ENCODE results near the gene ELMO1.

ELMO1 gene

DNA sequence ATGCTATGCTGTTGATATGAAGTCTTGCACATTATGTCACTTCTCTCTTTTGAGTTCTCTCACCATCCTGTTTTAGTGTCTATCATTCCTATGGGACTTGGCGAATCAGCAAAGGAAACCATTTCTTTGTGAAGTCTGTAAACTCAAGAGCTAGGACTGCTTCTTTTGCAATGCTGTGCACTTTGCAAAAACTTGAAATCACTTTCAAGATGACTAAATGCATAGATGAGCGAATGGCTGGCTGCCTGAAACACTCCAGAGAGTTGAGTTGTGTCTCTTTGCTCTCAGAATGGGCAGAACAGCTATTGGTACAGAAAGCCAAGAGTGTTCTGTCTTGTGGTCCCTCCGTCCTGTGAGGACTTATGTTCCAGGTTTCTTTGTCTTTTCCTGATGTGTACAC, 18.3 kb upstream of the ELMO1 start:
- DNase-seq = no peak

- DNase-seq = no peak
Measured at GRCh38 chr7:37462138-37462537, 13.5 kb upstream of the ELMO1 start.

DNA sequence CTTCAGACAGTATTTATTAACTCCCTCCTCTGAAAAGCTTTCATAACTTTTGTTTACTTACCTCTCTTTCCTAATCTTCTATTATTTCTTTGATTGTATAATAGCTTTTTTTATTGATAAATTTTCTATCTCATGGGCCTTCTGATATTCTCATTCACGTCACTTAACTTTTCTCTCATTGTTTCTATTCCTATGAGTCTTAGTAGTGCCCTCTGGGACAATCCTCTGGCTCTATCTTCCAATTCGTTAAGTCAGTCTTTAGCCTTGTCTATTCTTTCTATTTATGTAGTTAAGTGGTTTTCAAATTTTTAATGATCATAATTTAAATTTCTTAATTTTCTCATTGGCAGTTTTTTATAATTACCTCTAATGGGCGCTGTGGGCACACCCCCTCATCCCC, 6.4 kb upstream of the ELMO1 start:
- no peak for DNase-seq

DNA sequence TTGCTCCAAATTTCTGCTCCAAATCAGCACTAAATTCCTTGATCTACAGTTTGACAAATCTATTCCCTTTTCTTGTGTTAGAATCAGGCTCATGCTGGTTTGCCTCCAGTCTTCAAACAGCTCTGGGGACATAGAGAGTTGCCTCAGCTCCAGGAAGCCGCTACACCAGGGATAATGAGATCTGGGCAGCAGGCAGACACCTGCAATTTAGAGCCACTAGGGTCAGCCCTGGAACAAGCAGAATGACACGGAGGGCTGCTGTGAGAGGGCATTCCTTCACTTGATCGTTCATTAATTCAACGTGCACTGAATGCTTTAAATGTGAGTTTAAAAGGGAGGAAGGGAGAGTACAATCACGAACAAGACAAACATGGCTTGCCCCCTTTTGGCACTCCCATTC, 3.7 kb upstream of the ELMO1 start:
- DNase-seq = no peak

- no peak for DNase-seq
Measured at GRCh38 chr7:37450035-37450434, 1.4 kb upstream of the ELMO1 start.

GRCh38 chr7:37449621-37450020, 957 bp upstream of the ELMO1 start:
- no peak for DNase-seq

DNA sequence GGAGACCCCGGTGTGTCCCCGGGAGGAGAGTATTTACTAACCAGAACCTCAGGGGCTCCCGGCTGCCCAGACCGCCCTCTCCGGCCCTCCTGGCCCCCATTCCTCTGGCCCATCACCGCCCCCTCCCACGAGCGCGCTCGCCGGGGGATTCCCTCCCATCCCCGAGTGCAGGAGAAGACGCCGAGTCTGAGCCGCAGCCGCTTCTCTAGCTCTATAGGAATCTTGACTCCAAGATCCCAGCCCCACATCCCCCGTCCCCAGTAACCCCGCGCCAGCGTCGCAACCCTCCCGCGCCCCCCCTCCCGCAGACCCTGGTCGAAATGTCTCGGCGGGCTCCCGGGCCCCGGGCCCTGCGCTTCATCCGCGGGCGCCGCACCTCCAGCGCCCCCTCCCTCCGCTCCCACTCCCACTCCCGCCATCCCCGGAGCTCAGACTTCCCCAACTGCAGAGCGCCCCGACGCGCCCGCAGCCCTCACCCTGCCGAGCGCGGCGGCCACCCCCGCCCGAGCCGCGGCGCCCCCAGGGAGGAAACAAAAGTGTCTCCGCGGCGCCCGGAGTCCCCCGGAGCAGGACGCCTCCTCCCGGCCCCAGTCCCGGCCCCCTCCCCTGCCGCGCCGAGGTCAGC, 541 bp downstream of the ELMO1 start:
- no peak for DNase-seq

DNA sequence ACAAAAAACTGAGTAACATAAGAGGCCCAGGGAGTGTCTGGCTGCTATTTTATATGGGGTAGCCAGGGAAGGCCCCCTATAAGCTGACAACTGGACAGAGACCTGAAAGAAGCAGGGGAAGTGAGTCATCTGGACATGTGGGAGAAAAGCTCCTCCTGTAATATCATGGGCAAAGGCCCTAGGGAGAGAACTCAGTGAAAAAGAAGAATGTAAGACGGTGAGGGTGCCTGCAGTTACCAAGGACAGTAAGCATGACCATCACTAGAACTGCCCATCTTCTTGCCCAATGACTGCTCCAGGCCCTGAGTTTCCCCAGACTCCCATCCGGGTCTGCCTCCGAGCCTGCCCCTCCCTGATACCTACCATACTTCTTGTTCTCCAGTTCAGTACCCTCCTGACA, 2.3 kb downstream of the ELMO1 start:
- no peak for DNase-seq

DNA sequence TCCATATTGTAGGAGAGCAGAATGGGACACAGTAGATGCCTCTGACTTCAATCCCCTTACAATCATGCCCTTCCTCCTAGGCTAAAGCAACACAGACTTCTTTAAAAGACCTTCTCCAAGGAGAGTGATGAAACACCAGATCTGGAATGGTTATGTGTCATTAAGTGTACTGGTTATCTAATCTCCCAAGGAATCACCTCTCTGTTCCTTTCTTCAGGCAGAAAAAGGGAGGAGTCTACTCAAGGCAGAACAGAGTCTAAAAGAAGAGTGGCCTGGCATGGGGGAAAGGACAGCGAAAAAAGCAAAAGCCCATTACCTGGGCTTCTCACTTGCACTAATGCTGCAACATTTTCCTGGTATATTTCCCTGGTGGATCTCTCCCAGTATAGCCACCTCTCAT, 2.9 kb downstream of the ELMO1 start:
- DNase-seq = no peak

DNA sequence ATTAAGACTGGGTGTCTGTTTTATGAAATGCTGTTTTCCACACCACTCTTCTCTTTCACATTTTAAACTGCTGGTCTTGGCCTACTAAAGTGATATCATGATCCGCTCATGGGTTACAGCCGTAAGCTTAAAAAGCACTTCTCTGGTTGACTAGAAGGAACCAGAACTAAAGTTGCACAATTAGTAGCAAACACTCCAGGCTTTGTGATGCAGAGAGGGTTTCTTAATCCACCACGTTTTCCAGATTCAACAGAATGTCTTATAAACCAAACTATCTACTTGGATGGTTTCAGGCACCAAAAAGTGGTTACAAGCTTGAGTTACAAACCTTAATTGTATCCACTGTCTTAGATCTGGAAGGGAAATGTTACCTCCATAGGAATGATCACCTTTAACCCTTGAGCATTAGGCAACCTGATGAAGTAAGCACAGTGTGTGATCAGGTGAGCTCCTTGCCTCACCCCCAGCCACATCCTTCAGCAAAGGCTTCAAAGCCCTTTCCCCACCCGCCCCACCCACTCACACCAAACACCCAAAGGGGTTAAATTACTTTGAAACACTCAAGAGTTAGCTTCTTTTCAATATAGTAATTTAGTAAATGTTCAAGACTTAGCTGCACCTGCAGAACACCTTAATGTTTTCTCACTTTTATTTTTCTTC, 3.5 kb downstream of the ELMO1 start:
- DNase-seq = no peak

DNA sequence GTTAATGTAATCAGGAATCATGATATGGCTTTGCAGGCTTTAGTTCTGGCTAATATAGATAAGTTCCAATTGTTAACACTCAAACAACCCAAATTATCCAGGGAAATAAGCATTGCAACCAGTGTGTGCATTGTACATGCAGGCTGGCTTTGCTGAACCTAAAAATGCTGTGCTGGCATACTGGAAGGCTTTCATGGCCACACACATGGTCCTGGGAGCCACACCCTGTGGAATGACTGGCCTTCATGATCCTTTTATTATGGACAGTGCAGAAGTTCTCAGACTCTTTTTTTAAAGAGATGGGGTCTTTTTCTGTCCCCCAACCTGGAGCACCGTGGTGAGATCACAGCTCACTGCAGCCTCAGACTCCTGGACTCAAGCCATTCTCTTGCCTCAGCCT, 5.0 kb downstream of the ELMO1 start:
- DNase-seq = no peak

- DNase-seq = no peak
Measured at GRCh38 chr7:37442268-37442667, 6.4 kb downstream of the ELMO1 start.

- no peak for DNase-seq
Measured at GRCh38 chr7:37441816-37442215, 6.8 kb downstream of the ELMO1 start.

DNA sequence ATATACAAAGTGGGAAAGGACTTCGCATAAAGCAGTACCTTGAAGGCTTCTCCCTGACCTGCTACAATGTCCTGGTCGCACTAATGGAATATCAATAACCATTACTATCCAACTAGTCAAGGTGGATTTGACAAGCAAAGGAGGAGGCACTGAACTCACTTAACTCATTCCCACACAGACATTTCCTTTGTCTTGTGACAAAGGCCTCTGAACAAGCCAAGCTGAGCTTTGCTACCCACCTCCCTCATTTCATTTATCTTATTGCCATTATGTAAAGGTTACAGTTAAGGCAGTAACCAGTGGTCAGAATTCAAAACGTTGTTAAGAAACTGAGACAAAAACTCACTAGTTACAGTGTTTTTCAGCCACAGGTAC, 7.3 kb downstream of the ELMO1 start:
- DNase-seq = no peak

DNA sequence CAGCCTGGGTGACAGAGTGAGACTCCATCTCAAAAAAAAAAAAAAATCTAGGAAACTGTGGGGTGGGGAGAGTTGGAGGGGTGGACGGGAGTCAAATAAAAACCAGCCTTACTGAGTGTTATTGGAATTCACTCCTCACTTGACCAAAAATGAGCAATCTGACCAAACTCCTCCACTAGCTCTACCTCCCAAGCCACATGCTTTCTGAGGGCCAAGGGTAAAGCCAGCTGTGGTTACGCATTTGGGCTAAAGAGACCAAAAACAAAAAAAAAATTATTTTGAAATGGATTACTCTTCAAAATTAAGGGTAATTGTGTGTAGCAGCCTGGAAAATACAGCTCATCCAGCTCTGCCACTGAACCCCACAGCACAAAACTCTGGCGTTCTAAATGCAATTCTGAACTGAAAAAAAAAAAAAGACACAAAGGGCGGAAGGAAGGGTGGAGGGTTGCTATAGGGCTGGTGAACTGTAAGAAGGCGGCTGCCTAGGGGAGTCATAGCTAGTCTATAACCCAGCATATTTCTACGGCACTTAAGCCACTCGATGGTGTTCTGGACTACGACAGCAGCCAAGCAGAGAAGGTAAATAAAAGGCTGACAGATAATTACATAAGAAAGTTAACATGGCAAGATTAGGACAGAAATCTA, 7.8 kb downstream of the ELMO1 start:
- no peak for DNase-seq

DNA sequence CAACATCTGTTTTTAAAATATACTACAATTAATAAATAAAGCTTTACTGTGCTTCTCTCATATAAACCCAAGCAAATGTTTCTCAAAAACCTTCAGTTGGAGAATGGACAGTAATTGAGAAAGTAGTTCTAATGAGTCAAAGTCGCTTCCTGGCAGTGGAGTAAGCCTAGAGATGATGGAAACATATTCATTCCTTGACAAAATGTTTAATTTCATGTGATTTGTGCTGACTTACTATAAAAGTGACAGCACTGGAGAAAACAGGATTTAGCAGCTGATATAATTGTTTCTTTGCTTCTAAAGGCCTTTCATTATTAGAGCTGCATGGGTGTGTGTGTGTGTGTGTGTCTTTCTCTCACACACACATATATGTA, 9.0 kb downstream of the ELMO1 start:
- DNase-seq = no peak

GRCh38 chr7:37438906-37439652, 9.6 kb downstream of the ELMO1 start:
- DNase-seq = no peak

GRCh38 chr7:37435156-37435855, 13.4 kb downstream of the ELMO1 start:
- no peak for DNase-seq

DNA sequence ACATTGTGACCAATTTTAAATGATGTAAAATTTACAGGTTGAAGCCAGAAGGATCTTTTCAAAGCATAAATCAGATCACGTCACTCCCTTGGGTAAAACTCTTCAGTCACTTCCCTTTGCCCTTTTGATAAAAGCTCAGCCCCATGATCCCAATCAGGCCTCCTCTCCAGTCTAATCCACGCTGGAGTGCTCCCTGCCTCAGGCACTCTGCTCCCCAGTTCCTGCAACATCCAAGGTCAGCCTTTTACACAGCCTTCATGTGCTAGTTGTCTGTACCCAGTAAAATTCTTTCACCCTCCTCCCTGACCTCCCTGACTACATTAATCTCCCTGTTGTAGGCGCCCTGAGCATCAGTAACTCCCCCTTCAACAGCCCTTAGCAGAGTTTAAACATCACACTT, 14.1 kb downstream of the ELMO1 start:
- no peak for DNase-seq

DNA sequence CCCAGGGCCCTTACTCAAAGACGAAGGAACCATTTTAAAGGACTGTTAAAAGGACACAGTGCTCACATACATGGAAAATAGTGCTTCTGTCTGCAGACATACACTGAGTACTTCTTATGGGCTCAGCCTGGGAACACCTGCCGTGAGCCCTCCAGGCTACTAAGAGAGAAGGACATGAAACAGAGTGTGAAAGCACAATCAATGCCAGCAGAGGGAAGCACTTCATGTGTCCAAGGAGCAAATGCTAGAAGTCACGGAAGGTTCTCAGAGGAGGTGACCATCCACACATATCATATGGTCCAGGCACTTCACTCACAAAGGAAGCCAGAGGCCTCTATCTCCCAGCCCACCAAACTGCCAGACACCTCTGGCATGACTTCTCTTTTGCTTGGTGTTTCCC, 15.5 kb downstream of the ELMO1 start:
- no peak for DNase-seq

DNA sequence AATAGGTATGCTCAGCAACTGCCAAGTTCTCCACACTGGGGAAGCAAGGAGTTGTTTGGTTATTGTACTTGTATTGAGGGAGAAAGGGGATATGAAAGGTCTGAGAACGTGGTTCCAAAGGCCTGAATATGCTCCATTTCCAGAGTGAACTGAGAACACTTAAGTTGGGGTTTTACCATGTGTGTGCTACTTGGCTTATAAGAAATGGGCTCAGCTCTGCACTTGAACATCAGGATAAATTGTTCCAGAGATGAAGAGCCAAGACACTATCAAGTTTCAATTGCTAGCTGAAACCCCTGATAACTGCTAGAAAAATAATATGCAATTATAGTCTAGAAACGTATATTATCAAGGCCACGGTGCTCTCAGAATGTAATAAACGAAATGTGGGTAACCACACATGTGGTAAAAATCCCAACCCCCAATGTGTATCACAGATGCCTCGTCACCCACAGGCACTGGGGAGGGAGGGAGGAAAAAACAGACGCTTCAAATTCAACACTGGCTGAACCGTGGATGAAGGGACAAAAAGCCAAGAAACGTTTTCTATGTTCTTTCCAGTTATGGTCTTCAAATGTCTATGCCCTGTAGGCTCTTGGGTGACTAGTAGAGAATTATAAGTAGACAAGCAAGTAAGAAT, 16.3 kb downstream of the ELMO1 start:
- DNase-seq = no peak

GRCh38 chr7:37431413-37431812, 17.3 kb downstream of the ELMO1 start:
- no peak for DNase-seq

GRCh38 chr7:37430640-37431039, 18.0 kb downstream of the ELMO1 start:
- DNase-seq = no peak
